ENCODE measurements around the gene DPYSL4.

- TF ChIP-seq CTCF (IDR thresholded peaks at IDR 0.05; ENCODE audit: poor library complexity) (no peak), EZH2 (IDR thresholded peaks at IDR 0.05; ENCODE audit: borderline replicate concordance) (no peak)
Observed at GRCh38 chr10:132219486-132219885, 32.7 kb downstream of the DPYSL4 start.

All from hepatocyte (in vitro differentiated cells).